Stimulated activated naive CD8-positive, alpha-beta T cell treated with anti-CD3 and anti-CD28 coated beads, Interleukin-15, Interleukin-2, amounts not matched to agents 100 U/mL and 50 U/mL, for 24 hours (primary cell): ENCODE measurements around the gene TXNRD3.
"Not testable (repeated sequence)": the region's sequence is repeated elsewhere in the genome, so short reads cannot be mapped to it uniquely, and the experiment has no call there.

Experiments used
- ATAC-seq: fragments of 150-1000 bp; cut with Tn5 transposase; one replicate; pipeline ENCODE4 v1.10.0; 2021
- DNase-seq: peaks from one replicate; pipeline ENCODE4 v3.0.0; 2021

TXNRD3 gene

GRCh38 chr3:126646674-126647073 lies 8.2 kb downstream of the TXNRD3 start:
- ATAC-seq (no peak), DNase-seq (no peak)

- ATAC-seq, result no peak
- no peak for DNase-seq
Observed at GRCh38 chr3:126644615-126645014, 10.3 kb downstream of the TXNRD3 start.

GRCh38 chr3:126638790-126639189 lies 16.1 kb downstream of the TXNRD3 start:
- ATAC-seq (no peak), DNase-seq (no peak)

GRCh38 chr3:126636436-126636835 lies 18.5 kb downstream of the TXNRD3 start:
- ATAC-seq (no peak), DNase-seq (no peak)

- no peak for DNase-seq
- no peak for ATAC-seq
Observed at GRCh38 chr3:126634803-126635202, 20.1 kb downstream of the TXNRD3 start.

GRCh38 chr3:126630020-126630419 lies 24.9 kb downstream of the TXNRD3 start:
- ATAC-seq (no peak), DNase-seq (no peak)

GRCh38 chr3:126625735-126626134 lies 29.2 kb downstream of the TXNRD3 start:
- not testable (repeated sequence) for ATAC-seq, DNase-seq

- DNase-seq, result no peak
- ATAC-seq, result no peak
Observed at GRCh38 chr3:126622694-126623093, 32.2 kb downstream of the TXNRD3 start.

- ATAC-seq, result no peak
- no peak for DNase-seq
Observed at GRCh38 chr3:126621627-126622345, 33.1 kb downstream of the TXNRD3 start.

- ATAC-seq (no peak), DNase-seq (no peak)
Observed at GRCh38 chr3:126621171-126621570, 33.8 kb downstream of the TXNRD3 start.

GRCh38 chr3:126620738-126621137 lies 34.2 kb downstream of the TXNRD3 start:
- no peak for DNase-seq
- ATAC-seq, result no peak

GRCh38 chr3:126618760-126619159 lies 36.2 kb downstream of the TXNRD3 start:
- ATAC-seq, result no peak
- no peak for DNase-seq

- ATAC-seq (no peak), DNase-seq (no peak)
Observed at GRCh38 chr3:126618021-126618420, 36.9 kb downstream of the TXNRD3 start.

- no peak for ATAC-seq
- DNase-seq, result no peak
Observed at GRCh38 chr3:126617571-126617970, 37.4 kb downstream of the TXNRD3 start.

- ATAC-seq, result no peak
Observed at GRCh38 chr3:126616931-126617330, 38.0 kb downstream of the TXNRD3 start.

GRCh38 chr3:126613479-126614188 lies 41.3 kb downstream of the TXNRD3 start:
- DNase-seq (no peak), ATAC-seq (peak; percentile 55)

More at GRCh38 chr3:126616931-126617330, 38.0 kb downstream of the TXNRD3 start:
- DNase-seq, result no peak

GRCh38 chr3:126612479-126613205 lies 42.3 kb downstream of the TXNRD3 start:
- no peak for DNase-seq
- ATAC-seq, result no peak

GRCh38 chr3:126609909-126610308 lies 45.0 kb downstream of the TXNRD3 start:
- ATAC-seq, result no peak

GRCh38 chr3:126607214-126607908 lies 47.6 kb downstream of the TXNRD3 start:
- DNase-seq (peak; percentile 9), ATAC-seq (peak; percentile 84)

More at GRCh38 chr3:126609909-126610308, 45.0 kb downstream of the TXNRD3 start:
- DNase-seq, result no peak

- ATAC-seq, result no peak
- no peak for DNase-seq
Observed at GRCh38 chr3:126606001-126606400, 48.9 kb downstream of the TXNRD3 start.

- DNase-seq (no peak), ATAC-seq (no peak)
Observed at GRCh38 chr3:126604691-126605090, 50.2 kb downstream of the TXNRD3 start.

- ATAC-seq, result no peak
- DNase-seq, result no peak
Observed at GRCh38 chr3:126599101-126599500, 55.8 kb downstream of the TXNRD3 start.
